ENCODE measurements around the gene UBE2V1.

DNA sequence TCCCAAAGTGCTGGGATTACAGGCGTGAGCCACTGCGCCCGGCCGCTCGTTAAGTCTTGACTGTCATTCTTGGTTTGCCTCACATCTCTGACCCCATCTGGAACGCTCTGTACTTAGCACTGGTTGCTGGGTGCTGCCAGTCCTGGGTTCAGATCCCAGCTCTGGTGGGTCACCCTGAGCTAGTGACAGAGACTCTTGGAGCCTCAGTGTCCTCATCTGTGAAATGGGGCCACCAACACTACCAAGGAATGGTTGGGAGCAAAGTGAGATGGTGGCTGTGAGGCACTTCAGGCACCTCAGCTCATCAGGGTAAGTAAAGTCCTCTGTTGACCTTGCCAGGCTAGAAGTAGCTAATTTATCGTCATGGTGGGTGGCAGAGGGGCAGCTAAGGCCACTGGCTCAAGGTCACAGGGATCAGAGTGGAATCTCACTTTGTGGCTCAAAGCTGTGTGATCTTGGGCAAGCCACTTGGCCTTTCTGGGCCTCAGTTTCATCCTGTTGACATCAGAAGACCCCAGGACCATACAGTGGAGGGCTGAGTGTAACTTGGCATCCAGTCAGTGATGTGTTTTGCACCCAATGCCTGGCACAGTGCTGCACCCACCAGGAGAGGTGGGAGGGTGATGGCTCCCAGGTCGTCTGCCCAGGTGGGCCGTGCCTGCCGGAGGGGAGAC, 46.7 kb downstream of the UBE2V1 start:
- TF ChIP-seq, protein P1, sequence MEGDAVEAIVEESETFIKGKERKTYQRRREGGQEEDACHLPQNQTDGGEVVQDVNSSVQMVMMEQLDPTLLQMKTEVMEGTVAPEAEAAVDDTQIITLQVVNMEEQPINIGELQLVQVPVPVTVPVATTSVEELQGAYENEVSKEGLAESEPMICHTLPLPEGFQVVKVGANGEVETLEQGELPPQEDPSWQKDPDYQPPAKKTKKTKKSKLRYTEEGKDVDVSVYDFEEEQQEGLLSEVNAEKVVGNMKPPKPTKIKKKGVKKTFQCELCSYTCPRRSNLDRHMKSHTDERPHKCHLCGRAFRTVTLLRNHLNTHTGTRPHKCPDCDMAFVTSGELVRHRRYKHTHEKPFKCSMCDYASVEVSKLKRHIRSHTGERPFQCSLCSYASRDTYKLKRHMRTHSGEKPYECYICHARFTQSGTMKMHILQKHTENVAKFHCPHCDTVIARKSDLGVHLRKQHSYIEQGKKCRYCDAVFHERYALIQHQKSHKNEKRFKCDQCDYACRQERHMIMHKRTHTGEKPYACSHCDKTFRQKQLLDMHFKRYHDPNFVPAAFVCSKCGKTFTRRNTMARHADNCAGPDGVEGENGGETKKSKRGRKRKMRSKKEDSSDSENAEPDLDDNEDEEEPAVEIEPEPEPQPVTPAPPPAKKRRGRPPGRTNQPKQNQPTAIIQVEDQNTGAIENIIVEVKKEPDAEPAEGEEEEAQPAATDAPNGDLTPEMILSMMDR (conservative IDR thresholded peaks at IDR 0.05; ENCODE audit: low read length): no peak
- TF ChIP-seq EZH2phosphoT487 (IDR thresholded peaks at IDR 0.05; ENCODE audit: borderline replicate concordance): no peak
